ENCODE data around the gene TRAP1. TPM values are rescaled to one million over a fixed set of nuclear protein-coding genes. Genes with fewer than 3 reads are reported as not detected.
"Not testable (repeated sequence)": the region's sequence is repeated elsewhere in the genome, so short reads cannot be mapped to it uniquely, and the experiment has no call there.

The TRAP1 gene
- total RNA-seq, 1 experiment from 2014 or later: 416 TPM

- Histone ChIP-seq H4K20me1 (ENCODE audit: insufficient read depth) (no peaks in the 10 kb centered on the region), H3K9me3 (ENCODE audit: control insufficient read depth in 1 of 2, insufficient read depth in 1 of 2, low read depth in 1 of 2, low read length in 2 of 2) (no peaks in the 10 kb centered on the region), H3K4me3 (replicated peaks in 1 of 2; ENCODE audit: low read depth in 1 of 2, low read length in 2 of 2) (peak overlapping the region; percentile 92 to 97), H3K27me3 (ENCODE audit: insufficient read depth, low read length) (no peaks in the 10 kb centered on the region), H3K9me2 (ENCODE audit: insufficient read depth) (no peaks in the 10 kb centered on the region), H3K4me1 (ENCODE audit: control insufficient read depth in 1 of 2, insufficient read depth in 2 of 2, low read length in 2 of 2) (peaks cover 5 to 14% of the 10 kb centered on the region in 2 experiments; a peak in 3 of 4 replicates), H3K4me2 (ENCODE audit: low read length) (peak overlapping the region; percentile 89), H3K36me3 (ENCODE audit: control insufficient read depth in 1 of 2, insufficient read depth in 2 of 2, low read length in 2 of 2) (peaks cover 0 to 5% of the 10 kb centered on the region in 2 experiments; a peak in 2 of 4 replicates), H3K9ac (ENCODE audit: low read length) (peak overlapping the region; percentile 78; the same call in 1 of the 2 replicates), H2AFZ (ENCODE audit: low read depth, low read length, poor library complexity, severe bottlenecking) (no peak overlapping the region), H3K79me2 (ENCODE audit: insufficient read depth, low read length) (peaks cover 35% of the 10 kb centered on the region), H3K27ac (ENCODE audit: low read depth, low read length) (no peak overlapping the region)
- TF ChIP-seq ZNF274 (IDR thresholded peaks at IDR 0.05; ENCODE audit: low read depth, low read length): no peak
- no peak for TF ChIP-seq RAD21 (IDR thresholded peaks at IDR 0.05; ENCODE audit: low read depth)
- TF ChIP-seq FOSL1 (IDR thresholded peaks at IDR 0.05; ENCODE audit: low read depth): no peak
- no peak for TF ChIP-seq YY1 (IDR thresholded peaks at IDR 0.05; ENCODE audit: extremely low read depth, insufficient replicate concordance, low read depth, low read length)
- TF ChIP-seq POLR2A (IDR thresholded peaks at IDR 0.05; ENCODE audit: borderline replicate concordance, extremely low read depth, insufficient read depth, insufficient read length): no peak
- no peak for TF ChIP-seq ATF3 (IDR thresholded peaks at IDR 0.05)
- no peak for TF ChIP-seq ELF1 (IDR thresholded peaks at IDR 0.05; ENCODE audit: borderline replicate concordance, low read depth)
- TF ChIP-seq SP1 (IDR thresholded peaks at IDR 0.05; ENCODE audit: low read depth): no peak
- TF ChIP-seq EZH2 (IDR thresholded peaks at IDR 0.05): no peak
- TF ChIP-seq CEBPB (IDR thresholded peaks at IDR 0.05; ENCODE audit: low read depth): no peak
- no peak for TF ChIP-seq CBX3 (IDR thresholded peaks at IDR 0.05; ENCODE audit: low read depth)
- no peak for TF ChIP-seq JUND (IDR thresholded peaks at IDR 0.05)
- no peak for DNase-seq (ENCODE audit: low read depth, low spot score)
- CTCF ChIA-PET: no interaction called here
- ATAC-seq: no peak
- intact Hi-C loops (cut with micrococcal nuclease): no loop called here
- no TSS peak for BruUV-seq (replicated peaks)
- POLR2A ChIA-PET: no interaction called here
- RAD21 ChIA-PET (ENCODE audit: low non-redundant PET in 1 of 2, low total read pairs in 2 of 2, uncharacterized antibody in 2 of 2, unreplicated experiment in 2 of 2): no interaction called here
Measured at GRCh38 chr16:3609895-3610697, 107.2 kb downstream of the TRAP1 start.

GRCh38 chr16:3608976-3609375 lies 108.3 kb downstream of the TRAP1 start:
- intact Hi-C loops (cut with micrococcal nuclease); BruUV-seq (replicated peaks); CTCF ChIA-PET; H3K4me2 ChIP-seq (ENCODE audit: low read length); H2AFZ ChIP-seq (ENCODE audit: low read depth, low read length, poor library complexity, severe bottlenecking); H3K27ac ChIP-seq (ENCODE audit: low read depth, low read length); H3K9me2 ChIP-seq (ENCODE audit: insufficient read depth); ATAC-seq; POLR2A ChIA-PET; H3K9ac ChIP-seq (ENCODE audit: low read length); H3K36me3 ChIP-seq (ENCODE audit: control insufficient read depth in 1 of 2, insufficient read depth in 2 of 2, low read length in 2 of 2); H4K20me1 ChIP-seq (ENCODE audit: insufficient read depth); H3K9me3 ChIP-seq (ENCODE audit: control insufficient read depth in 1 of 2, insufficient read depth in 1 of 2, low read depth in 1 of 2, low read length in 2 of 2); RAD21 ChIA-PET (ENCODE audit: low non-redundant PET in 1 of 2, low total read pairs in 2 of 2, uncharacterized antibody in 2 of 2, unreplicated experiment in 2 of 2); H3K4me3 ChIP-seq (replicated peaks in 1 of 2; ENCODE audit: low read depth in 1 of 2, low read length in 2 of 2); DNase-seq (ENCODE audit: low read depth, low spot score); H3K27me3 ChIP-seq (ENCODE audit: insufficient read depth, low read length): not testable (repeated sequence)
- Histone ChIP-seq H3K79me2 (ENCODE audit: insufficient read depth, low read length) (peaks cover 25% of the 10 kb centered on the region), H3K4me1 (ENCODE audit: control insufficient read depth in 1 of 2, insufficient read depth in 2 of 2, low read length in 2 of 2) (peaks cover 5 to 14% of the 10 kb centered on the region in 2 experiments; a peak in 3 of 4 replicates)
